Medulla oblongata (tissue), 1 donor: ENCODE measurements around the gene RAI1.
A peak's percentile ranks its signal among the peaks of the same experiment; 100 is the strongest.

ENCODE experiments used
- DNase-seq: peaks from one replicate; pipeline ENCODE4 v3.0.0-alpha.2; 2015; ENCODE audit errors: extremely low spot score

The RAI1 gene

DNA sequence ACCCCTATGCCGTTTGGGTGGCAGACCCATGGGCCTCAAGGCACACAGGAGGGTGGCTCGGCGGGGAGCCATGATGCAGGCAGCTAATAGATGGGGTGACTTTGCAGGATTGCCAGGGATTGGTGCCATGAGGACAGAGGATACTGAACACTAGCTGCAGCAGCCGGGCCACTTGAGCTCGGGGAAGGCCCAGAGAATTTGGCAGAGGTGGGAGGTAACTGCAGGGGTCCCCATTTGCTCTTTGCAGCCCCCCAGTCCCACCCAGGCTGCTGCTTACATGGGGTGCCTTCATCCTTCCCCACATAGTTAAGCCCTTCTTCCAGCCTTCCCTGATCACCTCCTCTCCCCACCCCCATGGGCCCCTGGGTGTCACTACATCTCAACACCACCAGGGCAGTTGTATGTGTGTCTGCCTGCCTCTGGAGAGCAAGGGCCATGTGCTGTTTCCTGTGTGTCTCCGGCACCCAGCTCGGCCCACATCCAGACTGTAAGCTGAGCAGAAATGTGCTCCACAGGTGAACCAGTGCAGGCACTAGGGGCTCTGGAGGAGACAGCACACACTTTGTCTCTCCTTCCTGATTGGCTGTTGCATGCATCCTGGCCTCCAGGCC lies 103.5 kb downstream of the RAI1 start:
- DNase-seq, result no peak

- DNase-seq, result peak; percentile 48
These were observed 104.1 kb downstream of the RAI1 start for GRCh38 chr17:17785407-17785806.

- no peak for DNase-seq
These were observed 105.7 kb downstream of the RAI1 start for GRCh38 chr17:17786998-17787397.

GRCh38 chr17:17787568-17787967 lies 106.3 kb downstream of the RAI1 start:
- no peak for DNase-seq

- no peak for DNase-seq
These were observed 107.7 kb downstream of the RAI1 start for GRCh38 chr17:17788967-17789366.

DNA sequence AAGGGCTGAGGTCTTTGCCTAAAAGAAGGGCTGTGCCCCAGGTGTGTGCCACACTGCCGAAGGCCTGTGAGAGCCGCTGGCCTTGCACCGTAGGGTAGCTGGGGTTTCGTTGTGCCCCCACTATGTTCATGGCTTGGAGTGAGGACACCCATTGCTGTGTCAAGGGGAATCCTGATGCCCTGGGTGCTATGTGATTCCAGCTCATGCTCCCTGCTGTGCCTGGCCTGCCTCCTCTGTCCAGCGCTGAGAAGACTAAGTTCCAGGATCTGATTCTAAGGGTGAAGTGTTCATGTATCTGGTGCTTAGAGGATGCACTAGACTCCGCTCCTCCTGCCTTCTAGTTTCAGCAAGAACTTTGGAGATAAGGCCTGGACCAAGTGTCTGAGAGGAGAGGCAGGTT lies 108.2 kb downstream of the RAI1 start:
- no peak for DNase-seq

- no peak for DNase-seq
These were observed 108.8 kb downstream of the RAI1 start for GRCh38 chr17:17789828-17790636.

- no peak for DNase-seq
These were observed 109.6 kb downstream of the RAI1 start for GRCh38 chr17:17790637-17791464.

- DNase-seq, result no peak
These were observed 110.8 kb downstream of the RAI1 start for GRCh38 chr17:17792037-17792550.

- DNase-seq, result peak; percentile 54
These were observed 111.5 kb downstream of the RAI1 start for GRCh38 chr17:17792551-17793377.

- peak; percentile 42 for DNase-seq
These were observed 112.3 kb downstream of the RAI1 start for GRCh38 chr17:17793378-17794214.

- no peak for DNase-seq
These were observed 113.1 kb downstream of the RAI1 start for GRCh38 chr17:17794382-17794781.

GRCh38 chr17:17795296-17795695 lies 114.0 kb downstream of the RAI1 start:
- no peak for DNase-seq

DNA sequence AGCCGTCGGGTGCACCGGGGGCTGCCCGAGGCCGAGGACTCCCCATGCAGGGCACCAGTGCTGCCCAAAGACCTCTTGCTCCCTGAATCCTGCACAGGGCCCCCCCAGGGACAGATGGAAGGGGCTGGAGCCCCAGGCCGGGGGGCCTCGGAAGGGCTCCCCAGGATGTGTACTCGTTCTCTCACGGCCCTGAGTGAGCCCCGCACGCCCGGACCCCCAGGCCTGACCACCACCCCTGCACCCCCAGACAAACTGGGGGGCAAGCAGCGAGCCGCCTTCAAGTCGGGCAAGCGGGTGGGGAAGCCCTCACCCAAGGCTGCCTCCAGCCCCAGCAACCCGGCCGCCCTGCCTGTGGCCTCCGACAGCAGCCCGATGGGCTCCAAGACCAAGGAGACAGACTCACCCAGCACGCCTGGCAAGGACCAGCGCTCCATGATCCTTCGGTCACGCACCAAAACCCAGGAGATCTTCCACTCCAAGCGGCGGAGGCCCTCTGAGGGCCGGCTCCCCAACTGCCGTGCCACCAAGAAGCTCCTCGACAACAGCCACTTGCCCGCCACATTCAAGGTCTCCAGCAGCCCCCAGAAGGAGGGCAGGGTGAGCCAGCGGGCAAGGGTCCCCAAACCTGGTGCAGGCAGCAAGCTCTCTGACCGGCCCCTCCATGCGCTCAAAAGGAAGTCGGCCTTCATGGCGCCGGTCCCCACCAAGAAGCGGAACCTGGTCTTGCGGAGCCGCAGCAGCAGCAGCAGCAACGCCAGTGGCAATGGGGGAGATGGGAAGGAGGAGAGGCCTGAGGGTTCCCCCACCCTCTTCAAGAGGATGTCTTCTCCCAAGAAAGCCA lies 114.9 kb downstream of the RAI1 start:
- no peak for DNase-seq

GRCh38 chr17:17796787-17797061 lies 115.5 kb downstream of the RAI1 start:
- no peak for DNase-seq

DNA sequence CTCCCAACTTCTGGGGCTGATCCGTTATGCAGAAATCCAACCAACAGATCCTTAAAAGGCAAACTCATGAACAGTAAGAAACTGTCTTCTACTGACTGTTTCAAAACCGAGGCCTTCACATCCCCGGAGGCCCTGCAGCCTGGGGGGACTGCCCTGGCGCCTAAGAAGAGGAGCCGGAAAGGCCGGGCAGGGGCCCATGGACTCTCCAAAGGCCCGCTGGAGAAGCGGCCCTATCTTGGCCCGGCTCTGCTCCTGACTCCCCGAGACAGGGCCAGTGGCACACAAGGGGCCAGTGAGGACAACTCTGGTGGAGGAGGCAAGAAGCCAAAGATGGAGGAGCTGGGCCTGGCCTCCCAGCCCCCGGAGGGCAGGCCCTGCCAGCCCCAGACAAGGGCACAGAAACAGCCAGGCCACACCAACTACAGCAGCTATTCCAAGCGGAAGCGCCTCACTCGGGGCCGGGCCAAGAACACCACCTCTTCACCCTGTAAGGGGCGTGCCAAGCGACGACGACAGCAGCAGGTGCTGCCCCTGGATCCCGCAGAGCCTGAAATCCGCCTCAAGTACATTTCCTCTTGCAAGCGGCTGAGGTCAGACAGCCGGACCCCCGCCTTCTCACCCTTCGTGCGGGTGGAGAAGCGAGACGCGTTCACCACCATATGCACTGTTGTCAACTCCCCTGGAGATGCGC lies 116.0 kb downstream of the RAI1 start:
- no peak for DNase-seq

GRCh38 chr17:17798010-17798556 lies 116.8 kb downstream of the RAI1 start:
- DNase-seq, result no peak

- no peak for DNase-seq
These were observed 117.5 kb downstream of the RAI1 start for GRCh38 chr17:17798573-17799255.
